SK-N-SH (cell line): Measurements from ENCODE around the gene GPR39. TPM values are rescaled to one million over a fixed set of nuclear protein-coding genes. Genes with fewer than 3 reads are reported as not detected.

ENCODE experiments used
- CTCF ChIA-PET: fragments of 300-600, 350-600 bp; formaldehyde crosslinking; extraction: SDS; loops from one replicate; lab custom pipeline; 2021; lab: Yijun Ruan, JAX
- POLR2A ChIA-PET: fragments of 350-600 bp; sonication (Branson Sonifier 250); formaldehyde crosslinking; extraction: SDS; loops from one replicate; lab custom pipeline; 2020; ENCODE audit warnings: antibody characterized with exemption, inconsistent platforms; lab: Yijun Ruan, JAX
- DNase-seq: peaks from one replicate; pipeline ENCODE4 v3.0.0; 2012
- H2AFZ ChIP-seq: fragments of 200-600 bp; sonication (generic); 2 replicates; pipeline ENCODE4 v1.8.1; 2016; ENCODE audit warnings: antibody characterized with exemption, mild to moderate bottlenecking, low read depth
- H3F3A ChIP-seq: fragments of 200-600 bp; sonication (generic); replicated peaks from 2 replicates; pipeline ENCODE3; 2016; ENCODE audit warnings: antibody characterized with exemption, mild to moderate bottlenecking; ENCODE audit not compliant: insufficient read depth
- H3K27ac ChIP-seq, 2 experiments: fragments of 200-500 bp in 1 of 2; fragments of 200-600 bp in 1 of 2; sonication (Bioruptor generic) in 1 of 2; sonication (generic), shearing (Covaris generic) in 1 of 2; 2 replicates each; pipeline versions ENCODE4 v1.5.1 to v1.6.1; 2014 to 2016; ENCODE audit warnings: low read depth in 2 of 2, inconsistent platforms in 1 of 2, low read length in 1 of 2, mild to moderate bottlenecking in 1 of 2, mixed read lengths in 1 of 2
- H3K27me3 ChIP-seq: fragments of 200-600 bp; sonication (generic), shearing (Covaris generic); 2 replicates; pipeline ENCODE4 v1.6.1; 2016; ENCODE audit warnings: mixed run types; ENCODE audit not compliant: insufficient read depth
- H3K36me3 ChIP-seq, 2 experiments: fragments of 200-500 bp in 1 of 2; fragments of 200-600 bp in 1 of 2; sonication (Bioruptor generic) in 1 of 2; sonication (generic) in 1 of 2; replicated peaks in 1 of 2; 2 replicates each; pipeline versions ENCODE3 to v1.5.1; 2014 to 2016; ENCODE audit warnings: low read length in 1 of 2, mild to moderate bottlenecking in 1 of 2; ENCODE audit not compliant: insufficient read depth in 2 of 2, control insufficient read depth in 1 of 2
- H3K4me1 ChIP-seq, 2 experiments: fragments of 200-500 bp in 1 of 2; fragments of 200-600 bp in 1 of 2; sonication (Bioruptor generic) in 1 of 2; sonication (generic), shearing (Covaris generic) in 1 of 2; 2 replicates each; pipeline versions ENCODE4 v1.5.1 to v1.6.1; 2014 to 2016; ENCODE audit warnings: low read depth in 1 of 2, low read length in 1 of 2, mixed run types in 1 of 2; ENCODE audit not compliant: insufficient read depth in 2 of 2, control insufficient read depth in 1 of 2
- H3K4me2 ChIP-seq: fragments of 200-600 bp; sonication (generic), shearing (Covaris generic); 2 replicates; pipeline ENCODE4 v1.6.1; 2017; ENCODE audit warnings: mixed run types
- H3K4me3 ChIP-seq, 2 experiments: fragments of 200-500 bp in 1 of 2; fragments of 200-600 bp in 1 of 2; sonication (Bioruptor generic) in 1 of 2; sonication (generic), shearing (Covaris generic) in 1 of 2; 2 replicates each; pipeline versions ENCODE4 v1.5.1 to v1.8.1; 2014 to 2016; ENCODE audit warnings: low read depth in 2 of 2, inconsistent platforms in 1 of 2, low read length in 1 of 2, mild to moderate bottlenecking in 1 of 2, mixed read lengths in 1 of 2, moderate library complexity in 1 of 2
- H3K79me2 ChIP-seq: fragments of 200-600 bp; sonication (generic); 2 replicates; pipeline ENCODE4 v1.8.1; 2017; ENCODE audit warnings: mild to moderate bottlenecking; ENCODE audit not compliant: insufficient read depth
- H3K9ac ChIP-seq: fragments of 200-600 bp; sonication (generic); 2 replicates; pipeline ENCODE4 v1.6.1; 2017; ENCODE audit warnings: mixed run types
- H3K9me2 ChIP-seq: fragments of 200-600 bp; sonication (generic); 2 replicates; pipeline ENCODE4 v1.6.1; 2017; ENCODE audit warnings: mixed run types
- H3K9me3 ChIP-seq: fragments of 200-600 bp; sonication (generic); 2 replicates; pipeline ENCODE4 v1.6.1; 2017; ENCODE audit warnings: mixed run types, mild to moderate bottlenecking, moderate library complexity
- H4K20me1 ChIP-seq: fragments of 200-600 bp; sonication (generic); 2 replicates; pipeline ENCODE4 v1.6.1; 2017; ENCODE audit warnings: mild to moderate bottlenecking, mixed run types; ENCODE audit not compliant: insufficient read depth
- CHD2 ChIP-seq: fragments of 150-350 bp; IDR thresholded peaks from 2 replicates; pipeline ENCODE4 v1.6.1; 2018; ENCODE audit warnings: low read length; ENCODE audit not compliant: partially characterized antibody
- ELF1 ChIP-seq: IDR thresholded peaks from 2 replicates; pipeline ENCODE4 v1.4.0; 2012
- EZH2phosphoT487 ChIP-seq: fragments of 200-600 bp; sonication (generic); IDR thresholded peaks from 2 replicates; pipeline ENCODE4 v1.6.1; 2017; ENCODE audit warnings: low read depth, mixed run types, mild to moderate bottlenecking, antibody characterized with exemption, moderate library complexity, borderline replicate concordance
- FOXJ3 ChIP-seq: sonication (generic); formaldehyde crosslinking; IDR thresholded peaks from 2 replicates; pipeline ENCODE4 v1.5.1; 2020; ENCODE audit warnings: mild to moderate bottlenecking, missing genetic modification reagents
- GATA2 ChIP-seq: sonication (generic); formaldehyde crosslinking; IDR thresholded peaks from 2 replicates; pipeline ENCODE4 v1.5.0; 2020; ENCODE audit warnings: mild to moderate bottlenecking, missing genetic modification reagents
- JUND ChIP-seq: IDR thresholded peaks from 2 replicates; pipeline ENCODE4 v1.4.0; 2012
- NRF1 ChIP-seq: IDR thresholded peaks from 2 replicates; pipeline ENCODE4 v1.6.1; 2012; ENCODE audit warnings: low read depth, mild to moderate bottlenecking, low read length
- PBX3 ChIP-seq: IDR thresholded peaks from 2 replicates; pipeline ENCODE4; 2012
- REST ChIP-seq: IDR thresholded peaks from 2 replicates; pipeline ENCODE4 v1.6.1; 2012; ENCODE audit warnings: mild to moderate bottlenecking, low read depth, low read length, moderate library complexity
- RFX5 ChIP-seq: IDR thresholded peaks from 2 replicates; pipeline ENCODE4 v1.6.1; 2012; ENCODE audit warnings: mild to moderate bottlenecking, improper control_type of control experiment, low read length
- SMC3 ChIP-seq: IDR thresholded peaks from 2 replicates; pipeline ENCODE4 v1.6.1; 2012; ENCODE audit warnings: low read depth, low read length, improper control_type of control experiment
- TCF12 ChIP-seq: IDR thresholded peaks from 2 replicates; pipeline ENCODE4 v1.4.0; 2012
- TEAD4 ChIP-seq: IDR thresholded peaks from 2 replicates; pipeline ENCODE4 v1.4.0; 2012; ENCODE audit warnings: mild to moderate bottlenecking, borderline replicate concordance; ENCODE audit not compliant: insufficient read depth
- USF1 ChIP-seq: IDR thresholded peaks from 2 replicates; pipeline ENCODE4 v1.4.0; 2012; ENCODE audit warnings: low read depth, borderline replicate concordance
- WGBS: methylation state at CpG from one replicate; pipeline ENCODE4 v1.1.6; 2017; ENCODE audit warnings: low lambda C conversion rate; 5-methylcytosine and 5-hydroxymethylcytosine counted together
- polyA plus RNA-seq, 3 experiments: library from polyadenylated mRNA; depleted of rRNA; stranded (reverse); fragments of >200 nt; gene quantifications; 2 replicates each; pipeline ENCODE4 v1.2.3, GENCODE V29; 2012

The GPR39 gene
- polyA plus RNA-seq, 1 of the 3 experiments (the other 2 are of a cell fraction), result 2.3 TPM

- Histone ChIP-seq H3K27ac (no peak overlapping the region), H2AFZ (no peak overlapping the region), H3K27me3 (no peaks in the 10 kb centered on the region), H3K9me2 (no peaks in the 10 kb centered on the region), H3K9me3 (no peaks in the 10 kb centered on the region), H3K36me3 (no peaks in the 10 kb centered on the region), H3K4me2 (no peak overlapping the region), H3K9ac (no peak overlapping the region), H3K79me2 (no peaks in the 10 kb centered on the region), H3K4me1 (peaks cover 0 to 8% of the 10 kb centered on the region in 2 experiments; a peak in 1 of 4 replicates), H3F3A (no peaks in the 10 kb centered on the region), H3K4me3 (no peak overlapping the region), H4K20me1 (no peaks in the 10 kb centered on the region)
- POLR2A ChIA-PET, result no interaction called here
- DNase-seq, result no peak
- no peak for TF ChIP-seq GATA2 (CRISPR knock-in tag)
- TF ChIP-seq USF1, result no peak
- TF ChIP-seq SMC3, result no peak
- 93% methylated on average over 14 of the region's 14 CpGs for WGBS
- CTCF ChIA-PET, result interaction anchor here (1.1 to 1.3 kb wide), 2 partner anchors 16 to 39 kb away, joined by 3 to 6 read pairs; no protein-coding TSS in a partner anchor
Observed at GRCh38 chr2:132586101-132586511, 169.5 kb downstream of the GPR39 start.

- H3K9me3 ChIP-seq, result no peaks in the 10 kb centered on the region
- H3K36me3 ChIP-seq, result no peaks in the 10 kb centered on the region
- no peaks in the 10 kb centered on the region for H3K9me2 ChIP-seq
- no peak overlapping the region for H2AFZ ChIP-seq
- ChIA-PET CTCF (interaction anchor here (1.1 kb wide), 1 partner anchor 15 kb away, joined by 3 read pairs; no protein-coding TSS in a partner anchor), POLR2A (no interaction called here)
- no peak for DNase-seq
- 97% methylated on average over 3 of the region's 3 CpGs for WGBS
- H3K4me1 ChIP-seq, result peaks cover 0 to 7% of the 10 kb centered on the region in 2 experiments; a peak in 1 of 4 replicates
- TF ChIP-seq JUND (no peak), TCF12 (no peak), NRF1 (no peak), PBX3 (no peak), EZH2phosphoT487 (no peak), CHD2 (no peak), ELF1 (no peak), TEAD4 (no peak), RFX5 (no peak), USF1 (no peak), REST (no peak), FOXJ3 (CRISPR knock-in tag) (no peak)
- no peaks in the 10 kb centered on the region for H3K79me2 ChIP-seq
- no peaks in the 10 kb centered on the region for H3F3A ChIP-seq
- no peak overlapping the region for H3K4me3 ChIP-seq
- H3K9ac ChIP-seq, result no peak overlapping the region
- no peak overlapping the region for H3K27ac ChIP-seq
- H4K20me1 ChIP-seq, result no peaks in the 10 kb centered on the region
- no peaks in the 10 kb centered on the region for H3K27me3 ChIP-seq
- no peak overlapping the region for H3K4me2 ChIP-seq
Observed at GRCh38 chr2:132586835-132587234, 170.2 kb downstream of the GPR39 start.
